ENCODE measurements around the gene BASP1. TPM values are rescaled to one million over a fixed set of nuclear protein-coding genes. Genes with fewer than 3 reads are reported as not detected.

BASP1 gene
- total and polyA plus RNA-seq, 10 of the 15 experiments (the other 5 are each of a cell fraction or from before 2014, with no cell fraction given): 27.3 to 190 (median 102) TPM

DNA sequence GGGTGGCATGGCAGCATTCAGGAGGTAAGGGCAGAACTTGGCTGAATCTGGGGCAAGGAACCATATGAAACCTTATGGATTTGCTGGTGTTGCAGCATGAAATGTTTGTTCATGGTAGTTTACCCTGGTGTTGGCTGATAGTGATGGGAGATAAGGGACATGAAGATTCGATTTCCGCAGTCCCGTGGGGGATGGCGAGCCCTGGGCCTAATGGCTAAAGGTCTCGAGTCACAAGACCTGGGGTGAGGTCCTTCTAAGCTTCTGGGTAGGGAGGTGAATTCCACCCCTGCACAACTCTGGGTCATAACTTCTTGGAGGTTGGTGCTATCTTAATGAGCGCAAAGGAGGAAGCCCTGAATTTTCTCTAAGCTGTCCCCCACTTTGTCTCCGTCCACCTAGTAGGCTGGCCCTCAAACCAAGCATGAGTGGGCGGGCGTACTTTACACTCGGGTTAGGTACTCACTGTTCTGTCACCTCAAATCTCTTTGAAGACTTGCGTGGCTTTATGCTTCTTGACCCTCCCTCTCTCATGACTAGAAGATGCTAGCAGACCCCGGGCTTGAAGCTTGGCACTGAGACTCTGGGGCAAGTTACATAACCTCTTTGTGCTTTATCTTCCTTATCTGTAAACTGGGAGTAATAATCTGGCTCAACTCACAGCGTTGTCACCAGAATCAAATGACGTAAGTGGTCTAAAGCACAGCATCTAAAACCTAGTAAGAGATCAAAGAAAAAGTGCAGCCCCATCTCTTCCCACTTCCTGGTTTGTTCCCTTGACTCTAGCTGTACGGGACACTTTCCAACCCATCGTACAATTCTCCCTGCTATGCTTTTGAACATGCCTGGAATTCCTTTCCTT lies 72.5 kb downstream of the BASP1 start:
- Histone ChIP-seq H3K79me2 (ENCODE audit: control insufficient read depth, insufficient read depth, low read length) (no peaks in the 10 kb centered on the region), H3K9me3 (replicated peaks; ENCODE audit: control insufficient read depth, insufficient read depth, low read length) (peaks cover 2% of the 10 kb centered on the region; the same call in 1 of the 3 replicates), H3K9ac (ENCODE audit: control insufficient read depth, insufficient read depth, low read length) (no peak overlapping the region), H2AFZ (ENCODE audit: control insufficient read depth, low read depth, low read length) (no peak overlapping the region), H3K4me1 (ENCODE audit: control insufficient read depth, insufficient read depth, low read length) (no peaks in the 10 kb centered on the region), H3K36me3 (ENCODE audit: control insufficient read depth in 2 of 2, insufficient read depth in 2 of 2, low read length in 1 of 2) (no peaks in the 10 kb centered on the region), H3K27me3 (replicated peaks in 1 of 2; ENCODE audit: control insufficient read depth in 2 of 2, insufficient read depth in 2 of 2, low read length in 1 of 2) (no peaks in the 10 kb centered on the region), H3K27ac (ENCODE audit: control insufficient read depth, insufficient read depth) (no peak overlapping the region), H3K4me2 (ENCODE audit: control insufficient read depth, insufficient read depth) (no peak overlapping the region), H3K4me3 (no peak overlapping the region), H4K20me1 (ENCODE audit: control insufficient read depth, insufficient read depth) (no peaks in the 10 kb centered on the region)
- intact Hi-C loops (cut with micrococcal nuclease; ENCODE audit: unreplicated experiment): no loop called here
- RAD21 ChIA-PET (ENCODE audit: unreplicated experiment): no interaction called here
- in situ Hi-C loops (cut with MboI): no loop called here
- FAIRE-seq (no peak), DNase-seq (ENCODE audit: low read depth, low spot score) (no peak), ATAC-seq (no peak)
- SMC1A ChIA-PET (ENCODE audit: uncharacterized antibody, unreplicated experiment): interaction anchor here (0.6 kb wide), 1 partner anchor 12 kb away, joined by 3 read pairs; no protein-coding TSS in a partner anchor
- POLR2A ChIA-PET: no interaction called here
- TF ChIP-seq IRF3 (IDR thresholded peaks at IDR 0.05) (no peak), SMAD1 (IDR thresholded peaks at IDR 0.05; ENCODE audit: low read depth, partially characterized antibody) (no peak), RCOR1 (conservative IDR thresholded peaks at IDR 0.05; ENCODE audit: low read depth, low read length) (no peak), CBFB (IDR thresholded peaks at IDR 0.05; ENCODE audit: low read depth) (no peak), ZBTB40 (IDR thresholded peaks at IDR 0.05; ENCODE audit: borderline replicate concordance) (no peak), DPF2 (IDR thresholded peaks at IDR 0.05) (no peak)
- CTCF ChIA-PET: no interaction called here
- BruUV-seq (replicated peaks): no TSS peak
- 55% methylated on average over 16 of the region's 16 CpGs for WGBS (ENCODE audit: insufficient coverage, insufficient replicate concordance, low lambda C conversion rate, missing lambda C conversion rate)
